PC-3 (cell line): ENCODE measurements around the gene IGF2BP2.

Experiments
- EZH2 ChIP-seq: fragments of 300-600 bp; sonication (generic); IDR thresholded peaks from one replicate; pipeline ENCODE4 v1.6.1; 2017; ENCODE audit warnings: antibody characterized with exemption, mild to moderate bottlenecking, low read length; ENCODE audit not compliant: unreplicated experiment
- TF ChIP-seq, protein P1 (sequence below): fragments of 300-600 bp; sonication (generic); conservative IDR thresholded peaks from 2 replicates; pipeline ENCODE4 v1.5.1; 2017; ENCODE audit warnings: antibody characterized with exemption, low read depth, mild to moderate bottlenecking, low read length

- TF ChIP-seq, protein P1, sequence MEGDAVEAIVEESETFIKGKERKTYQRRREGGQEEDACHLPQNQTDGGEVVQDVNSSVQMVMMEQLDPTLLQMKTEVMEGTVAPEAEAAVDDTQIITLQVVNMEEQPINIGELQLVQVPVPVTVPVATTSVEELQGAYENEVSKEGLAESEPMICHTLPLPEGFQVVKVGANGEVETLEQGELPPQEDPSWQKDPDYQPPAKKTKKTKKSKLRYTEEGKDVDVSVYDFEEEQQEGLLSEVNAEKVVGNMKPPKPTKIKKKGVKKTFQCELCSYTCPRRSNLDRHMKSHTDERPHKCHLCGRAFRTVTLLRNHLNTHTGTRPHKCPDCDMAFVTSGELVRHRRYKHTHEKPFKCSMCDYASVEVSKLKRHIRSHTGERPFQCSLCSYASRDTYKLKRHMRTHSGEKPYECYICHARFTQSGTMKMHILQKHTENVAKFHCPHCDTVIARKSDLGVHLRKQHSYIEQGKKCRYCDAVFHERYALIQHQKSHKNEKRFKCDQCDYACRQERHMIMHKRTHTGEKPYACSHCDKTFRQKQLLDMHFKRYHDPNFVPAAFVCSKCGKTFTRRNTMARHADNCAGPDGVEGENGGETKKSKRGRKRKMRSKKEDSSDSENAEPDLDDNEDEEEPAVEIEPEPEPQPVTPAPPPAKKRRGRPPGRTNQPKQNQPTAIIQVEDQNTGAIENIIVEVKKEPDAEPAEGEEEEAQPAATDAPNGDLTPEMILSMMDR: no peak
- TF ChIP-seq EZH2: no peak
Observed at GRCh38 chr3:185678027-185678426, 146.8 kb downstream of the IGF2BP2 start.
